ENCODE data around the gene SLCO3A1.

SLCO3A1 gene

DNA sequence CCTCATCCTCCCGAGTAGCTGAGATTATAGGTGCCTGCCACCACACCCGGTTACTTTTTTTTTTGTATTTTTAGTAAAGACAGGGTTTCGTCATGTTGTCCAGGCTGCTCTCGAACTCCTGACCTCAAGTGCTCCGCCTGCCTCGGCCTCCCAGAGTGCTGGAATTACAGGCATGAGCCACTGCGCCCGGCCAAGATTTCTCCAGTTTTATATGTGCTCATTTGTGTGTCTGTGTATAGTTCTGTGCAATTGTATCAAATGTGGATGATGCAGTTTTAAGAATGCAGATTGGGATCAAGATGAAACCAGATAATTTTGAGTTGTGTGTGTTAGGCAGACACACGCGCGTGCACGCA lies 68.3 kb downstream of the SLCO3A1 start:
- H3K27ac ChIP-seq (replicated peaks), result no peak overlapping the region; the same call in 1 of the 2 replicates
- H3K27me3 ChIP-seq (ENCODE audit: insufficient read depth, poor library complexity, severe bottlenecking), result no peaks in the 10 kb centered on the region
- no peak overlapping the region for H3K4me3 ChIP-seq (replicated peaks; ENCODE audit: insufficient read depth, low read length)
- DNase-seq (ENCODE audit: low read depth in 1 of 2, low spot score in 1 of 2), result no peak
- TF ChIP-seq POLR2AphosphoS5 (IDR thresholded peaks at IDR 0.05; ENCODE audit: low read depth) (no peak), SPI1 (IDR thresholded peaks at IDR 0.05; ENCODE audit: borderline replicate concordance, low read depth) (no peak), GABPA (IDR thresholded peaks at IDR 0.05; ENCODE audit: low read depth) (no peak)
- TF ChIP-seq, protein P1, sequence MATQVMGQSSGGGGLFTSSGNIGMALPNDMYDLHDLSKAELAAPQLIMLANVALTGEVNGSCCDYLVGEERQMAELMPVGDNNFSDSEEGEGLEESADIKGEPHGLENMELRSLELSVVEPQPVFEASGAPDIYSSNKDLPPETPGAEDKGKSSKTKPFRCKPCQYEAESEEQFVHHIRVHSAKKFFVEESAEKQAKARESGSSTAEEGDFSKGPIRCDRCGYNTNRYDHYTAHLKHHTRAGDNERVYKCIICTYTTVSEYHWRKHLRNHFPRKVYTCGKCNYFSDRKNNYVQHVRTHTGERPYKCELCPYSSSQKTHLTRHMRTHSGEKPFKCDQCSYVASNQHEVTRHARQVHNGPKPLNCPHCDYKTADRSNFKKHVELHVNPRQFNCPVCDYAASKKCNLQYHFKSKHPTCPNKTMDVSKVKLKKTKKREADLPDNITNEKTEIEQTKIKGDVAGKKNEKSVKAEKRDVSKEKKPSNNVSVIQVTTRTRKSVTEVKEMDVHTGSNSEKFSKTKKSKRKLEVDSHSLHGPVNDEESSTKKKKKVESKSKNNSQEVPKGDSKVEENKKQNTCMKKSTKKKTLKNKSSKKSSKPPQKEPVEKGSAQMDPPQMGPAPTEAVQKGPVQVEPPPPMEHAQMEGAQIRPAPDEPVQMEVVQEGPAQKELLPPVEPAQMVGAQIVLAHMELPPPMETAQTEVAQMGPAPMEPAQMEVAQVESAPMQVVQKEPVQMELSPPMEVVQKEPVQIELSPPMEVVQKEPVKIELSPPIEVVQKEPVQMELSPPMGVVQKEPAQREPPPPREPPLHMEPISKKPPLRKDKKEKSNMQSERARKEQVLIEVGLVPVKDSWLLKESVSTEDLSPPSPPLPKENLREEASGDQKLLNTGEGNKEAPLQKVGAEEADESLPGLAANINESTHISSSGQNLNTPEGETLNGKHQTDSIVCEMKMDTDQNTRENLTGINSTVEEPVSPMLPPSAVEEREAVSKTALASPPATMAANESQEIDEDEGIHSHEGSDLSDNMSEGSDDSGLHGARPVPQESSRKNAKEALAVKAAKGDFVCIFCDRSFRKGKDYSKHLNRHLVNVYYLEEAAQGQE (IDR thresholded peaks at IDR 0.05; ENCODE audit: insufficient replicate concordance, low read depth), result no peak
- TF ChIP-seq, protein P2, sequence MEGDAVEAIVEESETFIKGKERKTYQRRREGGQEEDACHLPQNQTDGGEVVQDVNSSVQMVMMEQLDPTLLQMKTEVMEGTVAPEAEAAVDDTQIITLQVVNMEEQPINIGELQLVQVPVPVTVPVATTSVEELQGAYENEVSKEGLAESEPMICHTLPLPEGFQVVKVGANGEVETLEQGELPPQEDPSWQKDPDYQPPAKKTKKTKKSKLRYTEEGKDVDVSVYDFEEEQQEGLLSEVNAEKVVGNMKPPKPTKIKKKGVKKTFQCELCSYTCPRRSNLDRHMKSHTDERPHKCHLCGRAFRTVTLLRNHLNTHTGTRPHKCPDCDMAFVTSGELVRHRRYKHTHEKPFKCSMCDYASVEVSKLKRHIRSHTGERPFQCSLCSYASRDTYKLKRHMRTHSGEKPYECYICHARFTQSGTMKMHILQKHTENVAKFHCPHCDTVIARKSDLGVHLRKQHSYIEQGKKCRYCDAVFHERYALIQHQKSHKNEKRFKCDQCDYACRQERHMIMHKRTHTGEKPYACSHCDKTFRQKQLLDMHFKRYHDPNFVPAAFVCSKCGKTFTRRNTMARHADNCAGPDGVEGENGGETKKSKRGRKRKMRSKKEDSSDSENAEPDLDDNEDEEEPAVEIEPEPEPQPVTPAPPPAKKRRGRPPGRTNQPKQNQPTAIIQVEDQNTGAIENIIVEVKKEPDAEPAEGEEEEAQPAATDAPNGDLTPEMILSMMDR (IDR thresholded peaks at IDR 0.05; ENCODE audit: insufficient read depth, low read length), result no peak

DNA sequence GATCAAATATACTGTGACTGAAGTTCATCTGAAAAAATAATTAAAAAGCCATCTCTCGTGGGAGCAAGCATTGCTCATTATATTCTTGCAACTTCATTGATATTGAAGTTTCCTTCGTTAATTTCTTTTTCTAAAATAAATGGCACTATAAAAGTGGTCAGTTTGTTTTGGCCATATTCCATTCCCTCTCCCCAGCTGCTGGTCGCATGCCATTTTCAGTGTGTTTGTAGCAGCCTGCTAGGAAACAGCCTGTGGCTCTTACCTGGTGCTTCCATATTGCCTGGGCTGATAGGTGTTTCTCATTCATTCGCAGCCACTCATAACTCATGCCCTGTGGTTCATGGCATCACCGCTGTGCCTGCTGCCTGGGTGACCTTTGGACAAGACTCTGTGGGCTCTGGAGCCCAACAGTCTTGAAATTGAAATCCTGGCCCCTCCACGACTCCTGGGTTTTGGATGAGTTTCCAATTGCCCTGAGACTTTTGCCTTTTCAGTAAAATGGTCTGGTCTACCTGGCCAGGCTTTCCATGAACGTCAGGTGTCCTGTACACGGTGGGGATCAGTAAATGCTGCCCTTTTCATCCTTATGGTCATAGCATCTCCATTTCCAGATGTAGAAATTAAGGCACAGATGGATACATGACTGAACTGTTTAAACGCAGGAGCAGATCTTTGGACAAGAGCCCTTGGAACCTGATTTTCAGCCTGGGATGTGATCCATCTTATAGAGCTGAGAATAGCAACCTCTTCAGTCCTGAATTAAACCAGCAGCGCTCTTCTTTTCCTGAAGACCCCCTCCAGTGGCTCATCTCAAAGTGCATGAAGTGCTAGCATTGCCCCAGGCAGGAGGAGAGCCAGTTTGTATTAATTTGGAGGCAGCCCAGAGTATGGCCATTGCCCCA lies 69.4 kb downstream of the SLCO3A1 start:
- Histone ChIP-seq H3K4me3 (replicated peaks; ENCODE audit: insufficient read depth, low read length) (no peak overlapping the region), H3K27ac (replicated peaks) (no peak overlapping the region), H3K27me3 (ENCODE audit: insufficient read depth, poor library complexity, severe bottlenecking) (no peaks in the 10 kb centered on the region)
- DNase-seq (ENCODE audit: low read depth in 1 of 2, low spot score in 1 of 2), result no peak
- TF ChIP-seq SPI1 (IDR thresholded peaks at IDR 0.05; ENCODE audit: borderline replicate concordance, low read depth) (no peak), POLR2AphosphoS5 (IDR thresholded peaks at IDR 0.05; ENCODE audit: low read depth) (no peak), GABPA (IDR thresholded peaks at IDR 0.05; ENCODE audit: low read depth) (no peak)
- TF ChIP-seq, protein P1 (IDR thresholded peaks at IDR 0.05; ENCODE audit: insufficient replicate concordance, low read depth), result no peak
- TF ChIP-seq, protein P2 (IDR thresholded peaks at IDR 0.05; ENCODE audit: insufficient read depth, low read length), result no peak

DNA sequence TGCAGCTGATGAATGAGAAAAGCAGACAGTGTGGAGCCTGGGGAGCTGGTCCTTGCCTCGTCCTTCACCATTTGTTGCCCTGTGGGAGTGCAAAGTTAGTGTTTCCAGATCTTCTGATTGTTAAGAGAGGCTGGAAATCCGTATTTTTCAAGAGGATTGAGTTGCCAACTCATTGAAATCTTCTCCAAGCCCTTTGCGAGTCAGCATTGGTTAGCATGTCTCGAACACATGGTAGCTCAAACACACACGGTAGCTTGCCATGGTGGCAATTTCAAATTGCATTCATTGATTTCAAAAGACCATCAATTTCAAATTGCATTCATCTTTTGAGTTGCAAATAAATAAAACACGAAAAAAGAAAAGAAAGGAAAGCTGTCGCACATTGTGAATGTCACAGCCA lies 70.7 kb downstream of the SLCO3A1 start:
- TF ChIP-seq, protein P1 (IDR thresholded peaks at IDR 0.05; ENCODE audit: insufficient replicate concordance, low read depth), result no peak
- TF ChIP-seq SPI1 (IDR thresholded peaks at IDR 0.05; ENCODE audit: borderline replicate concordance, low read depth) (no peak), POLR2AphosphoS5 (IDR thresholded peaks at IDR 0.05; ENCODE audit: low read depth) (no peak), GABPA (IDR thresholded peaks at IDR 0.05; ENCODE audit: low read depth) (no peak)
- TF ChIP-seq, protein P2 (IDR thresholded peaks at IDR 0.05; ENCODE audit: insufficient read depth, low read length), result no peak
- Histone ChIP-seq H3K4me3 (replicated peaks; ENCODE audit: insufficient read depth, low read length) (no peak overlapping the region), H3K27ac (replicated peaks) (no peak overlapping the region), H3K27me3 (ENCODE audit: insufficient read depth, poor library complexity, severe bottlenecking) (no peaks in the 10 kb centered on the region)
- no peak for DNase-seq (ENCODE audit: low read depth in 1 of 2, low spot score in 1 of 2)

Measured in HL-60 (cell line).